GM21367 (cell line): ENCODE data around the gene TRIM17.
A peak's percentile ranks its signal among the peaks of the same experiment; 100 is the strongest.

Experiments used
- ATAC-seq: cut with Tn5 transposase; IDR thresholded peaks from one replicate; pipeline ENCODE4 v1.9.1; 2021; ENCODE audit not compliant: unreplicated experiment

The TRIM17 gene

GRCh38 chr1:228416217-228416933, at the start of gene TRIM17:
Gene TRIM17, minus strand, starts transcription at chr1:228416861. Its CDS starts 1,789 bp downstream, at chr1:228415072.
- no peak for ATAC-seq

DNA sequence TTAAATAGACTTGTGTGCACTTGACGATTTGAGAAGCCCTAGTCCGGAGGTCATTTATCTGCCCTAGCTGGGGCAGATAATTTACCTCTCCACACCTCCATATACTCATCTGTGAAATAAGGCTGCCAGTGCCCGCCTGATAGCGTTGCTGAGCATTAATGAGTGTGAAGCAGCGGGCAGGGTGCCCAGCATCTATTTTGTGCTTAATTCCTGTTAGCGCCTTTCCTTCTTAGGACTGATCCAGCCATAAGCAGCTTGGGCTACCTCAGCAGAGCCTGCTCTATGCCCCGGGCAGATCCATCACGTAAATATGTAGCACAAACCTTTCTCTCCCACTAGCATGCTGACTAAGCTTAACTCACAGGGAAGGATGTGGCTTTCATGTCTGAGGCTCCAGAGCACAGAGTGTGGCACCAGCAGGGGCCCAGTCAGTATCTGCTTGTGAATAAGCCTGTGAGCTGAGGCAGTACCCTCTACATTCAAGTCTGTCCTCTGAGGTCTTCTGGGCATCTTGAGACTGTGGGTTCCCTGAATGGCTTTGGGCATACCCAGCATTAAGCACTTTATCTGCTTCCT, 49.0 kb upstream of the TRIM17 start:
- ATAC-seq, result no peak

GRCh38 chr1:228465141-228465540, 48.5 kb upstream of the TRIM17 start:
- ATAC-seq, result no peak

DNA sequence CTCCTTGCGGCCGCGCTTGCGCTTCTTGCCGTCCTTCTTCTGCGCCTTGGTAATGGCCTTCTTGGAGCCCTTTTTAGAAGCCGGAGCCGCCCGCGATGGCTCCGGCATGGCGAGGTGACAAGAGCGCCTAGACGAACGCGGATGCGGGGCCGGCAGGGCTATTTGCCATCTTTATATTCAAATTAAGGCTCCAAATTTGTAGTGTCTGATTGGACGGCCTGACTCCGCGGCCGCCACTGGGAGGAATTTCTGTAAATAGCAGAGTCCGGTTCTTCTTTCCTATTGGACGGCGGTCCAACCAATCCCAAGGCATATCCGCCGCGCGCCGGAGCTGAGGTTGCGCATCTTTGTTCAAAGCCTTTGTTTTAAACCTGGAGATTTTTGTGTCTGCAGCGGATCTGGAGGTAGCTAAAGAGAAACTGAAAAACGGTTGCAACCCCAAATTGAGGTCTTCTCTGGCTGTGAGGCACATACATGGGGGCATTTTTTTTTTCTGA, 47.9 kb upstream of the TRIM17 start:
- ATAC-seq, result peak; percentile 76

DNA sequence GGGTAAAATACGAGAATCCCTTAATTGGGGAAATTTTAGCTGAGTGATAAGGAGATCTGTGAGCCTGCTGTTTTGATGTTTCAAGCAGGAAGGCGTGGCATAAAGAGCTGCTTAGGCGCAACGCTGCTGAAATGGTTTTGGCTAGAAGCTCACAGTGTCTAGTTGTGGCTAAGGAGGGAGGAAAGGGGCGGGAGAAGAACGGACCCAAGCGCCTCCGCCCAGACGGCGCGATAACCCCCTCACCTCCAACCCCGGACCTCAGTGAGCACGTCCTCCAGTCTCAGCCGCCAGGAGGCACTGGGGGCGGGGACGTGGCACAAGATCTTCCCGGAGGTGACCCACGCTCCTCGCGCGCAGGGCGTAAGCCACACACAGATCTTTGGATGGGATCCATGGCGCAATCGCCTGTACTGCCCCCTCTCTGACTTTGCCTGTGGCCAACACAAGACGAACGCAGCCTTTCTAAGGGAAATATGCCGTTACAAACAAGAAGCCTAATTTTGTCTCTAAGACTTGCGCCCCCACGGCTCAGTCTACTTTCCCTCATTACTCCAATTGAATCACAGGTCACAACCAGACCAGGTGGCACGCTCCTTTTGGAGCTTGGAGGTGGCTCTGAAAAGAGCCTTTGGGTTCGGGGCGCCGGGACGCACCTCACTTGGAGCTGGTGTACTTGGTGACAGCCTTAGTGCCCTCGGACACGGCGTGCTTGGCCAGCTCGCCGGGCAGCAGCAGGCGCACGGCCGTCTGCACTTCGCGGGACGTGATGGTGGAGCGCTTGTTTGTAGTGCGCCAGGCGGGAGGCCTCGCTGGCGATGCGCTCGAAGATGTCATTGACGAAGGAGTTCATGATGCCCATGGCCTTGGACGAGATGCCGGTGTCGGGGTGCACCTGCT, 47.1 kb upstream of the TRIM17 start:
- peak; percentile 48 for ATAC-seq

- no peak for ATAC-seq
Measured at GRCh38 chr1:228463009-228463558, 46.4 kb upstream of the TRIM17 start.

DNA sequence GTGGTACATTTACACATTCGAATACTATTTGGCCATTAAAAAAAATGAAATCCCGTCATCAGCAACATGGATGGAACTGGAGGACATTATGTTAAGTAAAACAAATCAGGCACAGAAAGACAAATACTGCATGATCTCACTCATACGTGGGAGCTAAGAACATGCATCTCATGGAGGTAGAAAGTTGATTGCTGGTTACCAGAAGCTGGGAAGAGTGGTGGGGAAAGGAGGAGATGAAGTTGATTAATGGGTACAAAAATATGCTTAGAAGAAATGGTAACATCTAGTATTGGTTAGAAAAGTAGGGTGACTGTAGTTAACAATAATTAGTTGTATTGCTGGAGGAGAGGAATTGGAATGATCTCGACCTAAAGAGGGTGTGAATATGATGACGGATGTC, 45.9 kb upstream of the TRIM17 start:
- ATAC-seq, result no peak

GRCh38 chr1:228460821-228461220, 44.2 kb upstream of the TRIM17 start:
- no peak for ATAC-seq

DNA sequence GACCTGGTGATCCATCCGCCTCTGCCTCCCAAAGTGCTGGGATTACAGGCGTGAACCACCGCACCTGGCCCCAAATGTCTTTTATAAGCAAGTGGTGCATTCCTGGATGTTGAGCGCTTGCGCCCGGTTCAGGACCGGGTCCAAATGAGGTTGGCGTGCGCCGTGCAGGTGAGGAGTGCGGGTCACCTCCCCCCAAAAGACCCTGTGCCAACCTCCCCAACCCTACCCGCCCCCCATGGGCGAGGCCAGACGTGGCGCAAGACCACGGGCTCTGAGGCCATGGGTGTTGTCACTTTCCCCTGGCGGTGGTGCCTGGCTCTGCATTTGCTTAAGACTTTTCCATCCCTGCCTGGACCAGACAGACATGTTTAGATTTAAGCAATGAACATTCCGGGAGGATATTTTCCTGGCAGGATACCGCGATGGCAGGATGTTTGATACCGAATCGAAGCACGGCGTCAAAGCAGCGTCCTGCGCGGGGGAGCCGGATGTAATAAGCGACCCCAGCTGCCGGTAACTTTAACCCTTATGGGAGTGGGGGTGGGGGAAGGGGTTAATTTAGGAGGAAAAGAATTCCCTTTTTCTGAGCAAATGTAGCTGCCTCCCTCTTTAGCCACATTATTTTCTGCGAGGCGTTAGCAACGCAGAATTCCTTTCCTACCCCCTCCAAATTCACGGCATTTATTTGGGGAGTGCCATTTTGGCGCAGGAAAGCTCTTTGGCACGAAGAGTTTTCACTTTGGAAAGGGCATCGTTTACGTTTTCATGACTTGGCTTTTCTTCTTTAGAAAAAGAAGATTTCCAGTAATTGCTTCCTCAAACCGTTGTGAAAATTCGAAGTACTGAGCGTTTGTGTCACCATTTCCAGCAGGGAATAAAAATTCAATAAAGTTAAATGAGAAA, 42.7 kb upstream of the TRIM17 start:
- peak; percentile 31 for ATAC-seq

DNA sequence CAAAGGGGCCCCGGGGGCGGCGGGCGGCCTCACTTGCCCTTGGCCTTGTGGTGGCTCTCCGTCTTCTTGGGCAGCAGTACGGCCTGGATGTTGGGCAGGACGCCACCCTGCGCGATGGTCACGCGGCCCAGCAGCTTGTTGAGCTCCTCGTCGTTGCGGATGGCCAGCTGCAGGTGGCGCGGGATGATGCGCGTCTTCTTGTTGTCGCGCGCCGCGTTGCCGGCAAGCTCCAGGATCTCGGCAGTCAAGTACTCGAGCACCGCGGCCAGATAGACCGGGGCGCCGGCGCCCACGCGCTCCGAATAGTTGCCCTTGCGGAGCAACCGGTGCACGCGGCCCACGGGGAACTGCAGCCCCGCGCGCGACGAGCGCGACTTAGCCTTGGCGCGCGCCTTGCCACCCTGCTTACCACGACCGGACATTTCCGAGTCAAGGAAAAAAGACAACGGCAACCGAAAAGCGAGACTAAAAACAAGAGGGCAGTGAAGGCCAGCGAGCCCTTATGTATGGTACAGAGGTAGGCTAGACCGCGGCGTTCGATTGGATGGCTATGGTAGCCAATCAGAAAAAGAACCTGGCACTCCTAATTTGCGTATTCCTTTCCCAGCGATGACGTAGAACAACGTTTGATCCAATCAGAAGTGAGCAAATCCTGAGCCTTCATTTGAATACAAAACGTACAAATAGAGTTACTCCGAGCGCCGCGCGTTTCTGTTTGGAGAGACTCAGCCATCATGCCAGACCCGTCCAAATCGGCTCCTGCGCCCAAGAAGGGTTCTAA, 40.9 kb upstream of the TRIM17 start:
- ATAC-seq, result peak; percentile 76

DNA sequence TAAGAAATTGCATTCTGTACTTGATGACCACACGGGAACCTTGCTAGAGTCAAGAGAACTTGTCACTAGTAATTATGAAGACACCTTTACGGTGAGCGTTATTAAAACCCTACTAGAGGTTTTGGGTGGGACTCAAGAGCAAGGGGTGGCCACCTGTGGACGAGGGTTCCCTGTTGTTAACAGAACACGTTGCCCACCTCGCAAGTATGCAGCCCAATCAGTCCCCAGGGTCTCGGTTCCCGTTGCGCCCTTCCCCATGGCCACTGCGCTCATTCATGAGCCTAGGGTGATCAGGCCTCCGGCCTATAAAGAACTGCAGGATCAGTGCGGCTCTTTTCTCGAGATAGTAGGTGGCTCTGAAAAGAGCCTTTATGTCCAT, 40.3 kb upstream of the TRIM17 start:
- peak; percentile 11 for ATAC-seq

GRCh38 chr1:228456252-228457016, 39.8 kb upstream of the TRIM17 start:
- ATAC-seq, result no peak

- no peak for ATAC-seq
Measured at GRCh38 chr1:228455715-228456114, 39.1 kb upstream of the TRIM17 start.

- no peak for ATAC-seq
Measured at GRCh38 chr1:228454238-228454637, 37.6 kb upstream of the TRIM17 start.

DNA sequence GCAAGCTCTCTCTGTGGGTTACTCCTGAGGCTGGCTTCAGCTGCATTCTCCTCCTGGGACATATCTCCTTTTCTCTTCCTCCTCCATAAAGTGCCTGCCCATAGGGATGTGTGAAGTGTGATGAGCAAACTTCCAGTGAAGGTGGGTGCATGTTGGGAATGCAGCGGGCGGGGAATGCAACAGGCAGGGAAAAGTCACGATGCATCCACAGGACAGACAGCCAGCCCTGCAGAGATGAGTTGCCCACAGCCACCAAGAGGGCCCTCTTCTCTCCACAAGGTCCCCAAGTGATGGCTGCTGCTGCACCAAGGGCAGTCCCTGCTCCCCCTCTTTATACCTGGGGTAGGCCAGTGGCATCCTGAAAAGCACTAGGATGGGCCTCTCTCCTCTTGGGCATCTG, 37.0 kb upstream of the TRIM17 start:
- no peak for ATAC-seq

DNA sequence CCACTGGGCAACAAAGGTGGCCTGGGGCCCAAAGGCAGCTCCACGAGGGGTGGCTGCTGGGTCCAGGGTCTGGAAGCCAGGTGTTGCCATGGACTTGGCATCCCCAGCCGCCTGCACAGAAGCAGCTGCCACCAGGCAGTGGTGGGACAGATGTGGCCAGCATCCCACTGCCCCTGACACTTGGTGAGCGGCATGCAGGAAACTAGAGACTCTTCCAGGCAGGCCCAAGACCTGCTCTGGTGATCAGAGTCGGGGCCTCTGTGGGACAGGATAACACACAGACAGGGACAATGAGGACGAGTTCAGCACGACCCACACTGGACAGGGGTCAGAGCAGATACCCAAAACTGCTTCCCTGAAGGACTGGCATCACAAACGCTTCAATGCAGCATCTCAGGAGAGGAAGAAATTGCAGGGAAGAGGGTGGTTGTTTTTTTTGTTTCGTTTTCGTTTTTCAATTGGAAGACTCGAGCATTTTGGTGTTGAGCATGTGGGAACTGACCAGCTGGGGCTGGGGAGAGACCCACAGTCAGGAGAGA, 36.4 kb upstream of the TRIM17 start:
- no peak for ATAC-seq

DNA sequence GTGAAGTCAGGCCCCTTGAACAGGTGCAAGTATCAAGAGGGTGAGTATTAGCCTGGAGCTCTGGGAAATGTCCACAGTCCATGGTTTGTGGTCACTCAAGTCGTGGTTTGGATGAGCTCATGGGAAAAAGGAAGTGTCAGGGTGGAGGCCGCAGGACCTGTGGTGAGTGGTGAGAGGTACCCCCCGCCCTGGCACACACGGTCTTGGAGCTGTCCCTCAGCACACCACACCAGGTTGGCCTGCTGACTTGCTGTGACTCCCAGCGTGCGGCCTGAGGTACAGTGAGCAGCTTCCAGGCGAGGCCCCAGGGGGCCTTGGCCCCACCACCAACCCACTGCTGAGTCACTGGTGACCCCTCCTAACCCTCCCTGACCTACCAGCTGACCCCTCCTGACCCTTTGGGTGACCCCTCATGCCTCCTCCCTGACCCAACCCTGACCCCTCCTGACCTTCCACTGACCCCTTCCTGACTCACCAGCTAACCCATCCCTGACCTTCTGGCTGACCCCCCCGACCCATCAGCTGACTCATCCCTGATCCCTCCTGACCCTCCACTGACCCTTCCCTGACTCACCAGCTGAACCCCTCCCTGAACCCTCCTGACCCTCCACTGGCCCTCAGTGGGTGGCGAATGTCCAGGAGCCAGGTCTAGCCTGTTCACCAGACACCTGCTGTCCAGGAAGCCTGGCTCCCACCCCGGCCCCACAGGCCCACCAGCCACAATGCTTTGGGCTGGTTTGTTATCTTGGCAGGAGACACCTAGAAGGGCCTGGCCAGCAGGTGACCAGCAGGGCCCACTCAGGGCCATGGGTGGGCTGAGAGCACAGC, 35.7 kb upstream of the TRIM17 start:
- no peak for ATAC-seq

DNA sequence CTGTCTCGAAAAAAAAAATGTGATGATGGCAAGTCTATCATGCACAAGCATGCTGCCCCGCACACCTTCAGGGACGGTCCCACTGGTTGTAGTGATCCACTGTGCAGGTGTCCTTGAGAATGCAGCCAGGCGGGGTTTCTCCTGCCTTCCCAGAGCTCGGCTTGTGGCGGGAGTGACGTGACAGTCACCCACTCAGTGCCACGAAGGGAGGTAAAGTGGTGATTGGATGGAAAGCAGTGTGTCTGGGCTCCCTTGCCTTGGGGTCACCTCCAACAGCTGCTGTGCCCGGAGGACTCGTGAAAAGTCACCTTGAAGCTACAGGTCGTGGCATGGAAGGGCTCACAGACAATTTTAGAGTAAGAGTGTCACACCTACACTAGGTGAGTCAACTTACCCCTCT, 33.5 kb upstream of the TRIM17 start:
- no peak for ATAC-seq
